Hepatocyte (in vitro differentiated cells): ENCODE measurements around the gene OBI1.

Experiments used
- CTCF ChIP-seq: fragments of 200-600 bp; sonication (generic); IDR thresholded peaks from 2 replicates; pipeline ENCODE4 v1.5.1; 2016; ENCODE audit warnings: antibody characterized with exemption, mild to moderate bottlenecking; ENCODE audit not compliant: poor library complexity
- EZH2 ChIP-seq: fragments of 200-600 bp; sonication (generic); IDR thresholded peaks from 2 replicates; pipeline ENCODE4 v1.6.1; 2016; ENCODE audit warnings: antibody characterized with exemption, mild to moderate bottlenecking, borderline replicate concordance

DNA sequence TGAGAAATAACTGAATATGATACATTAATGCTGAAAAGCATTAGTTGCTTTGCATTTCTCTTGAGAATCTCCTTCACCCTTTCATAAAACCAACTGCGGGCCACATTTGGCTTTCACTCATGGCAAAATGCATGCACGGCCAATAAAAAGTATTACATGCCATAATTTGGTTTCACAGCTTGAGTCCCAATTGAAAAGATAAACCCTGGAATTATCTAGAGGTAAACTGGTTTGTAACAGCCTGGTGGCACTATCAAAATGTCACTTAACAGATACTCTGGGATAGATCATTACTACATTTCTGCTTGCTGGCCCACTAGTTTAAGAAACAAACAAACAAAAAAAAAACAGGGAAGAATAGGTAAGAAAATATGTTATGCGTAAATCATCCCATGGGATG, 3.9 kb downstream of the OBI1 start:
- no peak for TF ChIP-seq CTCF
- no peak for TF ChIP-seq EZH2
